Calu3 (cell line): ENCODE data around the gene CD99L2. TPM values are rescaled to one million over a fixed set of nuclear protein-coding genes. Genes with fewer than 3 reads are reported as not detected.
"Not testable (repeated sequence)": the region's sequence is repeated elsewhere in the genome, so short reads cannot be mapped to it uniquely, and the experiment has no call there.

ENCODE experiments used
- BruUV-seq: library from RNA; stranded (reverse); fragments of 400-500 nt; replicated peaks from 2 replicates; lab custom pipeline; 2021; lab: Mats Ljungman, UMichigan
- CTCF ChIA-PET: fragments of 300-600 bp; sonication (Branson Sonifier 250); formaldehyde crosslinking; loops from one replicate; lab custom pipeline; 2022; ENCODE audit warnings: antibody characterized with exemption; lab: Charles Lee
- DNase-seq: peaks from one replicate; pipeline ENCODE4 v3.0.0; 2022
- H3K27ac Mint-ChIP-seq: one replicate; pipeline ENCODE4 v1.8.0; 2022; ENCODE audit warnings: mixed read lengths; ENCODE audit not compliant: unreplicated experiment
- H3K27me3 Mint-ChIP-seq: one replicate; pipeline ENCODE4 v1.8.0; 2022; ENCODE audit warnings: mixed read lengths; ENCODE audit not compliant: unreplicated experiment
- H3K36me3 Mint-ChIP-seq: one replicate; pipeline ENCODE4 v1.8.0; 2022; ENCODE audit warnings: mild to moderate bottlenecking, moderate library complexity, mixed read lengths; ENCODE audit not compliant: insufficient read depth, unreplicated experiment
- H3K4me1 Mint-ChIP-seq: one replicate; pipeline ENCODE4 v1.8.0; 2022; ENCODE audit warnings: mild to moderate bottlenecking, low read depth, mixed read lengths; ENCODE audit not compliant: unreplicated experiment
- H3K4me3 Mint-ChIP-seq: one replicate; pipeline ENCODE4 v1.8.0; 2022; ENCODE audit warnings: mild to moderate bottlenecking, low read depth, moderate library complexity, mixed read lengths; ENCODE audit not compliant: unreplicated experiment
- H3K9me3 Mint-ChIP-seq: one replicate; pipeline ENCODE4 v1.8.0; 2022; ENCODE audit warnings: low read depth, mixed read lengths; ENCODE audit not compliant: unreplicated experiment
- intact Hi-C: fragments of 100-400 bp; cut with micrococcal nuclease; formaldehyde crosslinking; loops from one replicate; pipeline ENCODE4 v1.10.0; 2022; ENCODE audit not compliant: unreplicated experiment
- total RNA-seq: library from RNA; stranded (reverse); gene quantifications from 2 replicates; pipeline ENCODE4 v1.2.3, GENCODE V29; 2022
- TF ChIP-seq, protein P1 (sequence below): fragments of 200-600 bp; IDR thresholded peaks from one replicate; pipeline ENCODE4 v1.8.0; 2022; ENCODE audit warnings: antibody characterized with exemption; ENCODE audit not compliant: unreplicated experiment

Gene CD99L2
- total RNA-seq, 1 experiment from 2014 or later: 21.1 TPM

- intact Hi-C loops: no loop called here
- no peaks in the 10 kb centered on the region for H3K9me3 Mint-ChIP-seq
- CTCF ChIA-PET: no interaction called here
- TF ChIP-seq, protein P1, sequence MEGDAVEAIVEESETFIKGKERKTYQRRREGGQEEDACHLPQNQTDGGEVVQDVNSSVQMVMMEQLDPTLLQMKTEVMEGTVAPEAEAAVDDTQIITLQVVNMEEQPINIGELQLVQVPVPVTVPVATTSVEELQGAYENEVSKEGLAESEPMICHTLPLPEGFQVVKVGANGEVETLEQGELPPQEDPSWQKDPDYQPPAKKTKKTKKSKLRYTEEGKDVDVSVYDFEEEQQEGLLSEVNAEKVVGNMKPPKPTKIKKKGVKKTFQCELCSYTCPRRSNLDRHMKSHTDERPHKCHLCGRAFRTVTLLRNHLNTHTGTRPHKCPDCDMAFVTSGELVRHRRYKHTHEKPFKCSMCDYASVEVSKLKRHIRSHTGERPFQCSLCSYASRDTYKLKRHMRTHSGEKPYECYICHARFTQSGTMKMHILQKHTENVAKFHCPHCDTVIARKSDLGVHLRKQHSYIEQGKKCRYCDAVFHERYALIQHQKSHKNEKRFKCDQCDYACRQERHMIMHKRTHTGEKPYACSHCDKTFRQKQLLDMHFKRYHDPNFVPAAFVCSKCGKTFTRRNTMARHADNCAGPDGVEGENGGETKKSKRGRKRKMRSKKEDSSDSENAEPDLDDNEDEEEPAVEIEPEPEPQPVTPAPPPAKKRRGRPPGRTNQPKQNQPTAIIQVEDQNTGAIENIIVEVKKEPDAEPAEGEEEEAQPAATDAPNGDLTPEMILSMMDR: no peak
- BruUV-seq: no TSS peak
- no peaks in the 10 kb centered on the region for H3K36me3 Mint-ChIP-seq
- no peaks in the 10 kb centered on the region for H3K4me1 Mint-ChIP-seq
- no peak overlapping the region for H3K4me3 Mint-ChIP-seq
- DNase-seq: no peak
- H3K27ac Mint-ChIP-seq: no peak overlapping the region
- no peaks in the 10 kb centered on the region for H3K27me3 Mint-ChIP-seq
Observed at GRCh38 chrX:150831863-150832262, 66.6 kb downstream of the CD99L2 start.

DNA sequence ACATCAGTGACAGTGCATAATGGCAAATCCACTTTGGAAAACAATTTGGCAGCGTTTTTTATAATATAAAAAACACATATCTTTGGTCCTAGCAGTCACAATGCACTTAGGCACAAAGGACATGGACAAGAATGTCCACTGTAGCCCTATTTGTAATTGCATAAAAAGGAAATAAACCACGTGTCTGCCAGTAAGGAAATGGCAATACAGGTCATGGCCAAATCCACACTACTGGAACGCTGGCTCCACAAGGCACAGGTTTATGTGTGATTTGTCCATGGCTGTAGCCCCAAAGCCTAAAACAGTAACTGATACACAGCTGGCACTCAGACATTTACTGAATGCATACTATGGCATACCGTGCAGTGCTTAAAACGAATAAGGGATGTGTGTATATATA is 69.7 kb downstream of the CD99L2 start:
- no peaks in the 10 kb centered on the region for H3K9me3 Mint-ChIP-seq
- no TSS peak for BruUV-seq

DNA sequence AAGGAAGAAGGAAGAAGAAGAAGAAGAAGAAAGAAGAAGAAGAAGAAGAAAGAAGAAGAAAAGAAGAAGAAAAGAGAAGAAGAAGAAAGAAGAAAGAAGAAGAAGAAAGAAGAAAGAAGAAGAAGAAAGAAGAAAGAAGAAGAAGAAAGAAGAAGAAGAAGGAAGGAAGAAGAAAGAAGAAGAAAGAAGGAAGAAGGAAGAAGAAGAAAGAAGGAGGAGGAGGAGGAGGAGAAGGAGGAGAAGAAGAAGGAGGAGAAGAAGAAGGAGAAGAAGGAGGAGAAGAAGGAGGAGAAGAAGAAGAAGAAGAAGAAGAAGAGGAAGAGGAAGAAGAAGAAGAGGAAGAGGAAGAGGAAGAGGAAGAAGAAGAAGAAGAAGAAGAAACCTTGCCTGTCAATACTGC is 74.1 kb downstream of the CD99L2 start:
- H3K36me3 Mint-ChIP-seq, DNase-seq, H3K4me1 Mint-ChIP-seq, CTCF ChIA-PET, H3K27ac Mint-ChIP-seq, intact Hi-C loops, H3K27me3 Mint-ChIP-seq, BruUV-seq, H3K9me3 Mint-ChIP-seq, H3K4me3 Mint-ChIP-seq: not testable (repeated sequence)

More for the DNA sequence above, 69.7 kb downstream of the CD99L2 start:
- intact Hi-C loops: no loop called here
- no peak overlapping the region for H3K27ac Mint-ChIP-seq
- H3K4me3 Mint-ChIP-seq: no peak overlapping the region
- no peaks in the 10 kb centered on the region for H3K27me3 Mint-ChIP-seq
- no peaks in the 10 kb centered on the region for H3K36me3 Mint-ChIP-seq
- TF ChIP-seq, protein P1: no peak
- no peak for DNase-seq
- CTCF ChIA-PET: no interaction called here
- H3K4me1 Mint-ChIP-seq: no peaks in the 10 kb centered on the region

- intact Hi-C loops, DNase-seq, H3K9me3 Mint-ChIP-seq, H3K27ac Mint-ChIP-seq, H3K36me3 Mint-ChIP-seq, H3K4me3 Mint-ChIP-seq, BruUV-seq, CTCF ChIA-PET, H3K4me1 Mint-ChIP-seq, H3K27me3 Mint-ChIP-seq: not testable (repeated sequence)
Observed at GRCh38 chrX:150823826-150824225, 74.6 kb downstream of the CD99L2 start.

GRCh38 chrX:150821971-150822370 is 76.5 kb downstream of the CD99L2 start:
- H3K4me3 Mint-ChIP-seq: no peak overlapping the region
- no peak overlapping the region for H3K27ac Mint-ChIP-seq
- intact Hi-C loops: no loop called here
- no peaks in the 10 kb centered on the region for H3K4me1 Mint-ChIP-seq
- no peaks in the 10 kb centered on the region for H3K9me3 Mint-ChIP-seq
- DNase-seq: no peak
- TF ChIP-seq, protein P1: no peak
- CTCF ChIA-PET: no interaction called here
- H3K36me3 Mint-ChIP-seq: no peaks in the 10 kb centered on the region
- no TSS peak for BruUV-seq
- H3K27me3 Mint-ChIP-seq: no peaks in the 10 kb centered on the region
